Liver (tissue), 9 donors: ENCODE data around the gene ITGA8. TPM values are rescaled to one million over a fixed set of nuclear protein-coding genes. Genes with fewer than 3 reads are reported as not detected.

ENCODE experiments used
- DNase-seq: peaks from one replicate; pipeline ENCODE4 v3.0.0-alpha.2; 2017; ENCODE audit warnings: low spot score
- H3K27ac ChIP-seq, 2 donors: one replicate each; pipeline ENCODE4 v1.7.0; 2013; ENCODE audit warnings: inconsistent platforms in 2 of 2, low read length in 2 of 2, control low read depth in 1 of 2, low read depth in 1 of 2, mild to moderate bottlenecking in 1 of 2
- H3K27me3 ChIP-seq, 4 donors: one replicate each; pipeline versions ENCODE4 v1.6.1 to v1.7.0; 2013; ENCODE audit warnings: low read length in 3 of 4, inconsistent platforms in 1 of 4, mild to moderate bottlenecking in 1 of 4, moderate library complexity in 1 of 4; ENCODE audit not compliant: control insufficient read depth in 4 of 4, insufficient read depth in 4 of 4
- H3K36me3 ChIP-seq, 4 donors: one replicate each; pipeline versions ENCODE4 v1.6.1 to v1.7.0; 2013; ENCODE audit warnings: low read length in 3 of 4, mild to moderate bottlenecking in 3 of 4, low read depth in 1 of 4, moderate library complexity in 1 of 4; ENCODE audit not compliant: control insufficient read depth in 4 of 4, insufficient read depth in 3 of 4
- H3K4me1 ChIP-seq, 4 donors: one replicate each; pipeline versions ENCODE4 v1.6.1 to v1.7.0; 2013; ENCODE audit warnings: low read length in 3 of 4, mild to moderate bottlenecking in 3 of 4, moderate library complexity in 1 of 4; ENCODE audit not compliant: control insufficient read depth in 4 of 4, insufficient read depth in 4 of 4
- H3K4me3 ChIP-seq, 3 donors: one replicate each; pipeline versions ENCODE4 v1.6.1 to v1.7.0; 2013; ENCODE audit warnings: low read length in 3 of 3, control low read depth in 1 of 3, low read depth in 1 of 3, mild to moderate bottlenecking in 1 of 3
- H3K9ac ChIP-seq, 2 donors: one replicate each; pipeline ENCODE4 v1.7.0; 2013; ENCODE audit warnings: low read length in 2 of 2, mild to moderate bottlenecking in 2 of 2, moderate library complexity in 2 of 2, control low read depth in 1 of 2, low read depth in 1 of 2
- H3K9me3 ChIP-seq, 4 donors: one replicate each; pipeline versions ENCODE4 v1.6.1 to v1.7.0; 2013; ENCODE audit warnings: low read length in 3 of 4; ENCODE audit not compliant: control insufficient read depth in 4 of 4
- CTCF ChIP-seq: fragments of 150-350 bp; IDR thresholded peaks from 2 replicates; pipeline ENCODE4 v1.5.1; 2017; ENCODE audit warnings: improper control_type of control experiment, low read depth, low read length; ENCODE audit not compliant: missing input control
- EGR1 ChIP-seq, 2 donors: IDR thresholded peaks; 2 replicates each; pipeline ENCODE4 v1.6.1; 2016 to 2018; ENCODE audit warnings: antibody characterized with exemption in 2 of 2, low read depth in 2 of 2
- FOXA1 ChIP-seq: IDR thresholded peaks from 2 replicates; pipeline ENCODE4 v1.6.1; 2016; ENCODE audit warnings: antibody characterized with exemption
- FOXA2 ChIP-seq: IDR thresholded peaks from 2 replicates; pipeline ENCODE4 v1.6.1; 2016; ENCODE audit warnings: antibody characterized with exemption
- GABPA ChIP-seq, 2 donors: IDR thresholded peaks in 1 of 2; conservative IDR thresholded peaks in 1 of 2; 2 replicates each; pipeline ENCODE4 v1.6.1; 2016; ENCODE audit warnings: antibody characterized with exemption in 2 of 2, mild to moderate bottlenecking in 1 of 2, moderate library complexity in 1 of 2
- HNF4A ChIP-seq, 2 donors: conservative IDR thresholded peaks; 2 replicates each; pipeline ENCODE4 v1.6.1; 2016; ENCODE audit warnings: antibody characterized with exemption in 2 of 2, mild to moderate bottlenecking in 2 of 2
- HNF4G ChIP-seq: IDR thresholded peaks from 2 replicates; pipeline ENCODE4 v1.6.1; 2016; ENCODE audit warnings: antibody characterized with exemption
- JUND ChIP-seq, 2 donors: IDR thresholded peaks; 2 replicates each; pipeline ENCODE4 v1.6.1; 2016; ENCODE audit warnings: antibody characterized with exemption in 2 of 2
- MAX ChIP-seq: IDR thresholded peaks from 2 replicates; pipeline ENCODE4 v1.6.1; 2016; ENCODE audit warnings: antibody characterized with exemption
- NR2F2 ChIP-seq: IDR thresholded peaks from 2 replicates; pipeline ENCODE4 v1.6.1; 2016; ENCODE audit warnings: antibody characterized with exemption
- RAD21 ChIP-seq, 2 donors: IDR thresholded peaks; 2 replicates each; pipeline ENCODE4 v1.6.1; 2016; ENCODE audit warnings: antibody characterized with exemption in 2 of 2, mild to moderate bottlenecking in 2 of 2
- RXRA ChIP-seq, 2 donors: IDR thresholded peaks; 2 replicates each; pipeline ENCODE4 v1.6.1; 2017 to 2018; ENCODE audit warnings: antibody characterized with exemption in 2 of 2, mild to moderate bottlenecking in 1 of 2
- TAF1 ChIP-seq: conservative IDR thresholded peaks from 2 replicates; pipeline ENCODE4 v1.6.1; 2016; ENCODE audit warnings: antibody characterized with exemption, mild to moderate bottlenecking
- YY1 ChIP-seq: IDR thresholded peaks from 2 replicates; pipeline ENCODE4 v1.6.1; 2016; ENCODE audit warnings: antibody characterized with exemption, mild to moderate bottlenecking
- WGBS: extraction: QIAGEN DNeasy Blood & Tissue Kit; methylation state at CpG from one replicate; pipeline ENCODE4 v1.1.7; 2013; 5-methylcytosine and 5-hydroxymethylcytosine counted together
- polyA plus RNA-seq, 2 donors: library from polyadenylated mRNA; stranded (reverse) in 1 of 2; unstranded in 1 of 2; fragments of 200-250 nt in 1 of 2; fragments of >200 nt in 1 of 2; fragmentation: Nextera tagmentation in 1 of 2; extraction: Ambion mirVana in 1 of 2; gene quantifications; one replicate each; pipeline versions ENCODE4 v1.2.1 to v1.2.3, GENCODE V29; 2013 to 2015
- total RNA-seq, 2 donors: library from RNA; depleted of rRNA; stranded (reverse); fragments of >200 nt; gene quantifications; one replicate each; pipeline ENCODE4 v1.2.3, GENCODE V29; 2014
- TF ChIP-seq, protein P1 (sequence below): IDR thresholded peaks from 2 replicates; pipeline ENCODE4 v1.6.1; 2016; ENCODE audit warnings: antibody characterized with exemption, mild to moderate bottlenecking
- TF ChIP-seq, protein P2 (sequence below): IDR thresholded peaks from 2 replicates; pipeline ENCODE4 v1.6.1; 2016; ENCODE audit warnings: antibody characterized with exemption
- TF ChIP-seq, protein P3 (sequence below): IDR thresholded peaks from 2 replicates; pipeline ENCODE4 v1.6.1; 2016; ENCODE audit warnings: antibody characterized with exemption
- donor health status: healthy.
- donor health status: healthy.
- donor health status: healthy.
- donor health status: healthy.
- donor health status: healthy.

Gene ITGA8
- total and polyA plus RNA-seq, 4 donors, result 0.06 to 1.0 (median 0.60) TPM

- 76% methylated on average over 5 of the region's 5 CpGs for WGBS
- Histone ChIP-seq H3K27ac (no peak overlapping the region), H3K4me1 (no peaks in the 10 kb centered on the region), H3K4me3 (no peak overlapping the region), H3K27me3 (no peaks in the 10 kb centered on the region), H3K9me3 (no peaks in the 10 kb centered on the region), H3K36me3 (no peaks in the 10 kb centered on the region), H3K9ac (no peak overlapping the region)
- no peak for DNase-seq
- TF ChIP-seq RXRA (IDR thresholded peaks at IDR 0.05), result no peak
- no peak for TF ChIP-seq JUND (IDR thresholded peaks at IDR 0.05)
- TF ChIP-seq, protein P1, sequence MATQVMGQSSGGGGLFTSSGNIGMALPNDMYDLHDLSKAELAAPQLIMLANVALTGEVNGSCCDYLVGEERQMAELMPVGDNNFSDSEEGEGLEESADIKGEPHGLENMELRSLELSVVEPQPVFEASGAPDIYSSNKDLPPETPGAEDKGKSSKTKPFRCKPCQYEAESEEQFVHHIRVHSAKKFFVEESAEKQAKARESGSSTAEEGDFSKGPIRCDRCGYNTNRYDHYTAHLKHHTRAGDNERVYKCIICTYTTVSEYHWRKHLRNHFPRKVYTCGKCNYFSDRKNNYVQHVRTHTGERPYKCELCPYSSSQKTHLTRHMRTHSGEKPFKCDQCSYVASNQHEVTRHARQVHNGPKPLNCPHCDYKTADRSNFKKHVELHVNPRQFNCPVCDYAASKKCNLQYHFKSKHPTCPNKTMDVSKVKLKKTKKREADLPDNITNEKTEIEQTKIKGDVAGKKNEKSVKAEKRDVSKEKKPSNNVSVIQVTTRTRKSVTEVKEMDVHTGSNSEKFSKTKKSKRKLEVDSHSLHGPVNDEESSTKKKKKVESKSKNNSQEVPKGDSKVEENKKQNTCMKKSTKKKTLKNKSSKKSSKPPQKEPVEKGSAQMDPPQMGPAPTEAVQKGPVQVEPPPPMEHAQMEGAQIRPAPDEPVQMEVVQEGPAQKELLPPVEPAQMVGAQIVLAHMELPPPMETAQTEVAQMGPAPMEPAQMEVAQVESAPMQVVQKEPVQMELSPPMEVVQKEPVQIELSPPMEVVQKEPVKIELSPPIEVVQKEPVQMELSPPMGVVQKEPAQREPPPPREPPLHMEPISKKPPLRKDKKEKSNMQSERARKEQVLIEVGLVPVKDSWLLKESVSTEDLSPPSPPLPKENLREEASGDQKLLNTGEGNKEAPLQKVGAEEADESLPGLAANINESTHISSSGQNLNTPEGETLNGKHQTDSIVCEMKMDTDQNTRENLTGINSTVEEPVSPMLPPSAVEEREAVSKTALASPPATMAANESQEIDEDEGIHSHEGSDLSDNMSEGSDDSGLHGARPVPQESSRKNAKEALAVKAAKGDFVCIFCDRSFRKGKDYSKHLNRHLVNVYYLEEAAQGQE, result no peak
- TF ChIP-seq NR2F2, result no peak
- no peak for TF ChIP-seq FOXA2
- TF ChIP-seq GABPA (IDR thresholded peaks at IDR 0.05 in 1 of 2, conservative IDR thresholded peaks at IDR 0.05 in 1 of 2), result no peak
- TF ChIP-seq YY1, result no peak
- no peak for TF ChIP-seq EGR1 (IDR thresholded peaks at IDR 0.05; ENCODE audit: low read depth in 2 of 2)
- TF ChIP-seq, protein P2, sequence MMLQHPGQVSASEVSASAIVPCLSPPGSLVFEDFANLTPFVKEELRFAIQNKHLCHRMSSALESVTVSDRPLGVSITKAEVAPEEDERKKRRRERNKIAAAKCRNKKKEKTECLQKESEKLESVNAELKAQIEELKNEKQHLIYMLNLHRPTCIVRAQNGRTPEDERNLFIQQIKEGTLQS, result no peak
Measured at GRCh38 chr10:15690031-15690430, 29.7 kb downstream of the ITGA8 start.

DNA sequence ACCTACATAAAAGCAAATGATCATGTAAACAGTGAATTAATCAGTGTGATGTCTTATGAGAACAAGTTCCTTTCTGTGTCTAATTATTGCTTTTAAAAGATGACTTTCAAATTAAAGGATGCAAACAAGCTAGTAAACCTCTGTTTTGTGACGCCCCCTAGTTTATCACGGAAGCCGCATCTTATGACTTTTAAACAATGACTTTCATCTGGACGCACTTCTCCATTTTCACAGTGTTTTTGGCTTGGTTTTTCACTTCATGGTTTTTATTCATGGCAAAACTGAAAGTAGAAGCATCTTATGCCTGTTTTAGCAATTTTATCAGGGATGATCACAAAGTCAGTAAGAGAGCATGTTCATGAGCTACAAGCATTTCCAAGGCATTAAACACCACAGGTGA, 35.0 kb downstream of the ITGA8 start:
- Histone ChIP-seq H3K27ac (no peak overlapping the region), H3K4me3 (no peak overlapping the region), H3K9ac (no peak overlapping the region), H3K9me3 (no peaks in the 10 kb centered on the region), H3K36me3 (no peaks in the 10 kb centered on the region), H3K4me1 (no peaks in the 10 kb centered on the region), H3K27me3 (no peaks in the 10 kb centered on the region)
- TF ChIP-seq, protein P3, sequence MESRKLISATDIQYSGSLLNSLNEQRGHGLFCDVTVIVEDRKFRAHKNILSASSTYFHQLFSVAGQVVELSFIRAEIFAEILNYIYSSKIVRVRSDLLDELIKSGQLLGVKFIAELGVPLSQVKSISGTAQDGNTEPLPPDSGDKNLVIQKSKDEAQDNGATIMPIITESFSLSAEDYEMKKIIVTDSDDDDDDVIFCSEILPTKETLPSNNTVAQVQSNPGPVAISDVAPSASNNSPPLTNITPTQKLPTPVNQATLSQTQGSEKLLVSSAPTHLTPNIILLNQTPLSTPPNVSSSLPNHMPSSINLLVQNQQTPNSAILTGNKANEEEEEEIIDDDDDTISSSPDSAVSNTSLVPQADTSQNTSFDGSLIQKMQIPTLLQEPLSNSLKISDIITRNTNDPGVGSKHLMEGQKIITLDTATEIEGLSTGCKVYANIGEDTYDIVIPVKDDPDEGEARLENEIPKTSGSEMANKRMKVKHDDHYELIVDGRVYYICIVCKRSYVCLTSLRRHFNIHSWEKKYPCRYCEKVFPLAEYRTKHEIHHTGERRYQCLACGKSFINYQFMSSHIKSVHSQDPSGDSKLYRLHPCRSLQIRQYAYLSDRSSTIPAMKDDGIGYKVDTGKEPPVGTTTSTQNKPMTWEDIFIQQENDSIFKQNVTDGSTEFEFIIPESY, result no peak
- no peak for TF ChIP-seq RAD21 (IDR thresholded peaks at IDR 0.05)
- TF ChIP-seq GABPA (IDR thresholded peaks at IDR 0.05 in 1 of 2, conservative IDR thresholded peaks at IDR 0.05 in 1 of 2), result no peak
- no peak for TF ChIP-seq MAX
- no peak for TF ChIP-seq FOXA2
- no peak for TF ChIP-seq TAF1
- TF ChIP-seq HNF4G, result no peak
- TF ChIP-seq YY1, result no peak
- TF ChIP-seq, protein P1, result no peak
- no peak for TF ChIP-seq JUND (IDR thresholded peaks at IDR 0.05)
- TF ChIP-seq NR2F2, result no peak
- no peak for TF ChIP-seq FOXA1
- TF ChIP-seq CTCF, result no peak
- no peak for TF ChIP-seq EGR1 (IDR thresholded peaks at IDR 0.05; ENCODE audit: low read depth in 2 of 2)
- no peak for TF ChIP-seq RXRA (IDR thresholded peaks at IDR 0.05)
- TF ChIP-seq HNF4A (conservative IDR thresholded peaks at IDR 0.05), result no peak
- 64% methylated on average over 4 of the region's 4 CpGs for WGBS
- DNase-seq, result no peak
